Adipocyte (in vitro differentiated cells): ENCODE results near the gene IP6K3.

ENCODE experiments used
- DNase-seq: peaks from one replicate; pipeline ENCODE4 v3.0.0-alpha.2; 2015; ENCODE audit warnings: low read depth
- H3K27me3 ChIP-seq: replicated peaks from 2 replicates; pipeline ENCODE4 v1.7.0; 2013; ENCODE audit warnings: mild to moderate bottlenecking, low read length, moderate library complexity; ENCODE audit not compliant: control insufficient read depth, insufficient read depth
- H3K36me3 ChIP-seq: 2 replicates; pipeline ENCODE4 v1.7.0; 2013; ENCODE audit warnings: low read length, mild to moderate bottlenecking, moderate library complexity; ENCODE audit not compliant: control insufficient read depth, insufficient read depth, severe bottlenecking
- H3K4me1 ChIP-seq: 2 replicates; pipeline ENCODE4 v1.7.0; 2013; ENCODE audit warnings: mild to moderate bottlenecking, low read length, moderate library complexity; ENCODE audit not compliant: control insufficient read depth, insufficient read depth
- H3K4me3 ChIP-seq: 2 replicates; pipeline ENCODE4 v1.7.0; 2013; ENCODE audit warnings: mild to moderate bottlenecking, low read length, moderate library complexity
- H3K9ac ChIP-seq: 2 replicates; pipeline ENCODE4 v1.7.0; 2013; ENCODE audit warnings: mild to moderate bottlenecking, low read length, moderate library complexity
- H3K9me3 ChIP-seq: 2 replicates; pipeline ENCODE4 v1.7.0; 2013; ENCODE audit warnings: mild to moderate bottlenecking, low read length, moderate library complexity; ENCODE audit not compliant: control insufficient read depth

The IP6K3 gene

GRCh38 chr6:33716890-33717632 lies 29.6 kb downstream of the IP6K3 start:
- DNase-seq = no peak

GRCh38 chr6:33716379-33716778 lies 30.3 kb downstream of the IP6K3 start:
- H3K4me1 ChIP-seq = peaks cover 11% of the 10 kb centered on the region
- DNase-seq = no peak

More at GRCh38 chr6:33716890-33717632, 29.6 kb downstream of the IP6K3 start:
- no peaks in the 10 kb centered on the region for H3K9me3 ChIP-seq
- H3K4me1 ChIP-seq = peaks cover 8% of the 10 kb centered on the region
- H3K36me3 ChIP-seq = no peaks in the 10 kb centered on the region
- H3K27me3 ChIP-seq = peaks cover 12% of the 10 kb centered on the region
- H3K9ac ChIP-seq = peak overlapping the region; percentile 41
- no peak overlapping the region for H3K4me3 ChIP-seq

GRCh38 chr6:33714385-33715040 lies 32.2 kb downstream of the IP6K3 start:
- Histone ChIP-seq H3K36me3 (no peaks in the 10 kb centered on the region), H3K9ac (no peak overlapping the region), H3K4me1 (peaks cover 21% of the 10 kb centered on the region), H3K27me3 (no peaks in the 10 kb centered on the region), H3K9me3 (no peaks in the 10 kb centered on the region), H3K4me3 (no peak overlapping the region)
- DNase-seq = no peak

More at GRCh38 chr6:33716379-33716778, 30.3 kb downstream of the IP6K3 start:
- H3K27me3 ChIP-seq = peaks cover 6% of the 10 kb centered on the region
- H3K4me3 ChIP-seq = no peak overlapping the region
- H3K36me3 ChIP-seq = no peaks in the 10 kb centered on the region
- no peaks in the 10 kb centered on the region for H3K9me3 ChIP-seq
- no peak overlapping the region for H3K9ac ChIP-seq

GRCh38 chr6:33713786-33714185 lies 32.9 kb downstream of the IP6K3 start:
- H3K4me3 ChIP-seq = no peak overlapping the region
- no peak overlapping the region for H3K9ac ChIP-seq
- no peak for DNase-seq
- peaks cover 3% of the 10 kb centered on the region for H3K36me3 ChIP-seq
- peaks cover 21% of the 10 kb centered on the region for H3K4me1 ChIP-seq
- H3K9me3 ChIP-seq = no peaks in the 10 kb centered on the region
- no peaks in the 10 kb centered on the region for H3K27me3 ChIP-seq

- H3K36me3 ChIP-seq = peaks cover 5% of the 10 kb centered on the region
- no peak overlapping the region for H3K9ac ChIP-seq
- no peaks in the 10 kb centered on the region for H3K27me3 ChIP-seq
- no peak for DNase-seq
- H3K4me1 ChIP-seq = peaks cover 21% of the 10 kb centered on the region
- H3K9me3 ChIP-seq = no peaks in the 10 kb centered on the region
- no peak overlapping the region for H3K4me3 ChIP-seq
Measured at GRCh38 chr6:33712914-33713313, 33.8 kb downstream of the IP6K3 start.

- Histone ChIP-seq H3K27me3 (no peaks in the 10 kb centered on the region), H3K4me3 (peak within 1 kb of the TSS; percentile 84), H3K4me1 (peaks cover 13% of the 10 kb centered on the region), H3K9me3 (no peaks in the 10 kb centered on the region), H3K9ac (peak within 1 kb of the TSS; percentile 94), H3K36me3 (peaks cover 5% of the 10 kb centered on the region)
- peak; percentile 99 for DNase-seq
Measured at GRCh38 chr6:33711140-33712129, 35.3 kb downstream of the IP6K3 start, which contains the start of gene UQCC2. Gene UQCC2, minus strand, starts transcription at chr6:33711700. Its CDS starts 14 bp downstream, at chr6:33711686.

GRCh38 chr6:33710296-33711121 lies 36.2 kb downstream of the IP6K3 start:
- Histone ChIP-seq H3K36me3 (peaks cover 5% of the 10 kb centered on the region), H3K9me3 (no peaks in the 10 kb centered on the region), H3K9ac (peak overlapping the region; percentile 94), H3K27me3 (no peaks in the 10 kb centered on the region), H3K4me1 (peaks cover 13% of the 10 kb centered on the region), H3K4me3 (peak overlapping the region; percentile 84)
- no peak for DNase-seq

- H3K27me3 ChIP-seq = no peaks in the 10 kb centered on the region
- no peak overlapping the region for H3K9ac ChIP-seq
- no peak for DNase-seq
- peaks cover 5% of the 10 kb centered on the region for H3K36me3 ChIP-seq
- no peak overlapping the region for H3K4me3 ChIP-seq
- H3K4me1 ChIP-seq = peaks cover 13% of the 10 kb centered on the region
- H3K9me3 ChIP-seq = no peaks in the 10 kb centered on the region
Measured at GRCh38 chr6:33709605-33710295, 37.0 kb downstream of the IP6K3 start.

- no peak for DNase-seq
- no peaks in the 10 kb centered on the region for H3K27me3 ChIP-seq
- H3K9me3 ChIP-seq = no peaks in the 10 kb centered on the region
- peaks cover 17% of the 10 kb centered on the region for H3K4me1 ChIP-seq
- peaks cover 5% of the 10 kb centered on the region for H3K36me3 ChIP-seq
- H3K9ac ChIP-seq = no peak overlapping the region
- no peak overlapping the region for H3K4me3 ChIP-seq
Measured at GRCh38 chr6:33708516-33709204, 38.0 kb downstream of the IP6K3 start.
